CD4-positive, alpha-beta T cell (primary cell): ENCODE data around the gene CPVL. TPM values are rescaled to one million over a fixed set of nuclear protein-coding genes. Genes with fewer than 3 reads are reported as not detected.

ENCODE experiments used
- ATAC-seq: fragments of 200-7000 bp; cut with Tn5 transposase; one replicate; pipeline ENCODE4 v1.10.0; 2022; ENCODE audit warnings: mild to moderate bottlenecking; ENCODE audit not compliant: poor library complexity
- CTCF ChIA-PET: fragments of 350-600 bp; sonication (Branson Sonifier 250); formaldehyde crosslinking; loops from one replicate; lab custom pipeline; 2021; ENCODE audit warnings: antibody characterized with exemption, inconsistent platforms; lab: Charles Lee
- POLR2A ChIA-PET: fragments of 350-600 bp; sonication (Branson Sonifier 250); formaldehyde crosslinking; loops from one replicate; lab custom pipeline; 2021; ENCODE audit warnings: antibody characterized with exemption, inconsistent platforms; lab: Charles Lee
- DNase-seq, 14 experiments: peaks; one replicate each; pipeline ENCODE4 v3.0.0-alpha.2; 2013 to 2020; ENCODE audit warnings: mixed read lengths in 2 of 14
- H3K27ac ChIP-seq, 2 donors: one replicate each; pipeline versions ENCODE4 v1.5.1 to v1.7.0; 2013; ENCODE audit warnings: low read length in 2 of 2, low read depth in 1 of 2, mild to moderate bottlenecking in 1 of 2
- H3K27me3 ChIP-seq, 2 experiments: 1 replicate in 1 of 2; 2 replicates in 1 of 2; pipeline versions ENCODE4 v1.6.1 to v1.7.0; 2013; ENCODE audit warnings: low read length in 2 of 2, control low read depth in 1 of 2, mild to moderate bottlenecking in 1 of 2, moderate library complexity in 1 of 2; ENCODE audit not compliant: insufficient read depth in 2 of 2, control insufficient read depth in 1 of 2
- H3K36me3 ChIP-seq: one replicate; pipeline ENCODE4 v1.6.1; 2013; ENCODE audit warnings: low read length, control low read depth; ENCODE audit not compliant: insufficient read depth
- H3K4me1 ChIP-seq: one replicate; pipeline ENCODE4 v1.6.1; 2013; ENCODE audit warnings: low read length, control low read depth; ENCODE audit not compliant: insufficient read depth
- H3K4me3 ChIP-seq: one replicate; pipeline ENCODE4 v1.5.1; 2013; ENCODE audit warnings: mild to moderate bottlenecking, low read length, moderate library complexity
- H3K9me3 ChIP-seq, 2 experiments: 1 replicate in 1 of 2; 2 replicates in 1 of 2; pipeline versions ENCODE4 v1.6.1 to v1.7.0; 2013; ENCODE audit warnings: low read length in 2 of 2, mild to moderate bottlenecking in 2 of 2, control low read depth in 1 of 2, moderate library complexity in 1 of 2; ENCODE audit not compliant: control insufficient read depth in 1 of 2, insufficient read depth in 1 of 2
- H3K27ac Mint-ChIP-seq: one replicate; pipeline ENCODE4 v1.8.0; 2020; ENCODE audit warnings: mixed read lengths
- H3K27me3 Mint-ChIP-seq: one replicate; pipeline ENCODE4 v1.8.0; 2021; ENCODE audit warnings: mixed read lengths
- H3K36me3 Mint-ChIP-seq: one replicate; pipeline ENCODE4 v1.8.0; 2021; ENCODE audit warnings: low read depth, mixed read lengths
- H3K4me1 Mint-ChIP-seq: one replicate; pipeline ENCODE4 v1.8.0; 2021; ENCODE audit warnings: low read depth, mixed read lengths
- H3K4me3 Mint-ChIP-seq: one replicate; pipeline ENCODE4 v1.8.0; 2020; ENCODE audit warnings: mild to moderate bottlenecking, mixed read lengths
- H3K9me3 Mint-ChIP-seq: one replicate; pipeline ENCODE4 v1.8.0; 2020; ENCODE audit warnings: mixed read lengths
- intact Hi-C, 2 experiments: fragments of 100-400 bp; cut with DNase I in 1 of 2; cut with micrococcal nuclease in 1 of 2; formaldehyde crosslinking; loops; one replicate each; pipeline versions ENCODE4 v1.15.1 to v1.9.0; 2023 to 2025; cut with DNase I, micrococcal nuclease
- total RNA-seq, 174 experiments: library from RNA in 2 of 174; stranded (reverse) in 2 of 174; gene quantifications; one replicate each; pipeline ENCODE4 v1.2.3 and lab custom pipeline; 2021 to 2026
- TF ChIP-seq, protein P1 (sequence below): fragments of 200-600 bp; IDR thresholded peaks from one replicate; pipeline ENCODE4 v1.8.0; 2022; ENCODE audit warnings: antibody characterized with exemption, mild to moderate bottlenecking

The CPVL gene
- total RNA-seq, 2 experiments from 2014 or later, result 3.8 to 4.5 TPM

DNA sequence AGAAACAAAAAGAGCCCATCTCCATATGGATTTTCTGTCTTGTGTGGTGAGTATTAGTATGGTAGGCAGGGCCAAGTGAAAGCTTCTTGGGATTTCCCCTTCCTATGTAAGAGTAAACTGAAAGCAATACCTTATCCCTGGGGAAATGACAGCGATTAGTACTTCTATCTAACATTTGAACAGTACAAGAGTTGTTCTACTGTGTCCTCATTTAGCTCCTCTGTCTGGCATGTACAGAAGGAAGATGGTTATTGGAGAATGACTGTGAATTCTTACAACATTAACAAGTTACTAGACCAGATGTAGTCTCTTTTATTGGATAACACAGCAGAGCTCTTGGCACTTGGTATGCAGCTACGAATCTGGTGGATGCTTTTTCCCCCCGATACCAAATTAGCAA lies 170.3 kb downstream of the CPVL start:
- no peak overlapping the region for H3K27ac ChIP-seq
- Mint-ChIP-seq H3K27me3 (peaks cover 11% of the 10 kb centered on the region), H3K4me3 (no peak overlapping the region), H3K27ac (no peak overlapping the region), H3K9me3 (peaks cover 14% of the 10 kb centered on the region), H3K4me1 (no peaks in the 10 kb centered on the region), H3K36me3 (no peaks in the 10 kb centered on the region)
- no peaks in the 10 kb centered on the region for H3K4me1 ChIP-seq
- POLR2A ChIA-PET, result no interaction called here
- DNase-seq (no peak), ATAC-seq (no peak)
- no peaks in the 10 kb centered on the region for H3K36me3 ChIP-seq
- peaks cover 0 to 8% of the 10 kb centered on the region in 2 experiments for H3K9me3 ChIP-seq
- H3K4me3 ChIP-seq, result no peak overlapping the region
- intact Hi-C loops, result no loop called here
- CTCF ChIA-PET, result no interaction called here
- H3K27me3 ChIP-seq, result no peaks in the 10 kb centered on the region
- TF ChIP-seq, protein P1, sequence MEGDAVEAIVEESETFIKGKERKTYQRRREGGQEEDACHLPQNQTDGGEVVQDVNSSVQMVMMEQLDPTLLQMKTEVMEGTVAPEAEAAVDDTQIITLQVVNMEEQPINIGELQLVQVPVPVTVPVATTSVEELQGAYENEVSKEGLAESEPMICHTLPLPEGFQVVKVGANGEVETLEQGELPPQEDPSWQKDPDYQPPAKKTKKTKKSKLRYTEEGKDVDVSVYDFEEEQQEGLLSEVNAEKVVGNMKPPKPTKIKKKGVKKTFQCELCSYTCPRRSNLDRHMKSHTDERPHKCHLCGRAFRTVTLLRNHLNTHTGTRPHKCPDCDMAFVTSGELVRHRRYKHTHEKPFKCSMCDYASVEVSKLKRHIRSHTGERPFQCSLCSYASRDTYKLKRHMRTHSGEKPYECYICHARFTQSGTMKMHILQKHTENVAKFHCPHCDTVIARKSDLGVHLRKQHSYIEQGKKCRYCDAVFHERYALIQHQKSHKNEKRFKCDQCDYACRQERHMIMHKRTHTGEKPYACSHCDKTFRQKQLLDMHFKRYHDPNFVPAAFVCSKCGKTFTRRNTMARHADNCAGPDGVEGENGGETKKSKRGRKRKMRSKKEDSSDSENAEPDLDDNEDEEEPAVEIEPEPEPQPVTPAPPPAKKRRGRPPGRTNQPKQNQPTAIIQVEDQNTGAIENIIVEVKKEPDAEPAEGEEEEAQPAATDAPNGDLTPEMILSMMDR, result no peak

GRCh38 chr7:28973591-28973990 lies 172.7 kb downstream of the CPVL start:
- no peaks in the 10 kb centered on the region for H3K36me3 Mint-ChIP-seq
- H3K27ac ChIP-seq, result no peak overlapping the region
- no peak for ATAC-seq
- no peaks in the 10 kb centered on the region for H3K4me1 Mint-ChIP-seq
- POLR2A ChIA-PET, result no interaction called here
- H3K9me3 ChIP-seq, result peaks cover 0 to 8% of the 10 kb centered on the region in 2 experiments
- H3K27ac Mint-ChIP-seq, result no peak overlapping the region
- TF ChIP-seq, protein P1, result no peak
- H3K27me3 ChIP-seq, result no peaks in the 10 kb centered on the region
- peaks cover 14% of the 10 kb centered on the region for H3K9me3 Mint-ChIP-seq
- H3K27me3 Mint-ChIP-seq, result peaks cover 11% of the 10 kb centered on the region
- no peak overlapping the region for H3K4me3 Mint-ChIP-seq
- DNase-seq, result no peak
- no peaks in the 10 kb centered on the region for H3K4me1 ChIP-seq
- no peak overlapping the region for H3K4me3 ChIP-seq
- CTCF ChIA-PET, result no interaction called here
- H3K36me3 ChIP-seq, result no peaks in the 10 kb centered on the region
- intact Hi-C loops, result no loop called here

GRCh38 chr7:28964056-28964455 lies 182.3 kb downstream of the CPVL start:
- no peaks in the 10 kb centered on the region for H3K36me3 Mint-ChIP-seq
- ATAC-seq (no peak), DNase-seq (no peak)
- H3K9me3 Mint-ChIP-seq, result no peaks in the 10 kb centered on the region
- Histone ChIP-seq H3K4me1 (no peaks in the 10 kb centered on the region), H3K9me3 (no peaks in the 10 kb centered on the region), H3K27me3 (peaks cover 4 to 15% of the 10 kb centered on the region in 2 experiments), H3K27ac (no peak overlapping the region), H3K36me3 (no peaks in the 10 kb centered on the region), H3K4me3 (no peak overlapping the region)
- no peak overlapping the region for H3K27ac Mint-ChIP-seq
- intact Hi-C loops, result no loop called here
- no peaks in the 10 kb centered on the region for H3K4me1 Mint-ChIP-seq
- ChIA-PET CTCF (no interaction called here), POLR2A (no interaction called here)
- no peak overlapping the region for H3K4me3 Mint-ChIP-seq
- peaks cover 29% of the 10 kb centered on the region for H3K27me3 Mint-ChIP-seq
- TF ChIP-seq, protein P1, result no peak
